ENCODE results near the gene CCDC181.
A peak's percentile ranks its signal among the peaks of the same experiment; 100 is the strongest.
"Not testable (repeated sequence)": the region's sequence is repeated elsewhere in the genome, so short reads cannot be mapped to it uniquely, and the experiment has no call there.

The CCDC181 gene

GRCh38 chr1:169427081-169427641 lies at the start of gene CCDC181:
TSS of gene CCDC181 (minus strand) at chr1:169427474. CDS start at chr1:169424927, 2,547 bp downstream.
- DNase-seq, result peak; percentile 37 to 39

DNA sequence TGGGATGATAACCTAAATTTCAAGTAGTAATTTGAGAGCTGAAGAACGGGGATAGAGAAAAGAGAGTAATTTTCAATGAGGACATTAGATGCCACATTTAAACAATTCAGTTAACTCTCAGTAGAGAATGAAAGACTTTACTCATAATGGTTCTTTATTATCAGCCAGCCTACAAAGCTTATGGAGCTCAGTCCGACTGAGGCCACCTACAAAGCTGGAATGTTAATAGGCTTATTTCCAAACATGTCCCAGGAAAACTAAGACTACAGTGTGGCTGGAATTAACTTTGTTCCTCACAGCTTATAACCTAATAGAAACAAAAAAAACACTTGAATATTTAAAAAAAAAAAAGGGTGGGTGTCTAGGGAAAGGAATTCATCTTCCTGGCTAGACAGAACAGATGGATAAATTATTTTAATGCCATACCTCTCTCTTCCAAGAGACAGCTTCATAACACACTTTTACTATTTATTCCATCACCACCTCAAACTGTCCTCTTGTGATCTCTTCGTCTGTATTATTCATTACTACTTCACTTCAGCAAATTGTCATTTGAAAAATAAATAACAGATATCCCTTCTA lies 48.6 kb upstream of the CCDC181 start:
- no peak for DNase-seq

DNA sequence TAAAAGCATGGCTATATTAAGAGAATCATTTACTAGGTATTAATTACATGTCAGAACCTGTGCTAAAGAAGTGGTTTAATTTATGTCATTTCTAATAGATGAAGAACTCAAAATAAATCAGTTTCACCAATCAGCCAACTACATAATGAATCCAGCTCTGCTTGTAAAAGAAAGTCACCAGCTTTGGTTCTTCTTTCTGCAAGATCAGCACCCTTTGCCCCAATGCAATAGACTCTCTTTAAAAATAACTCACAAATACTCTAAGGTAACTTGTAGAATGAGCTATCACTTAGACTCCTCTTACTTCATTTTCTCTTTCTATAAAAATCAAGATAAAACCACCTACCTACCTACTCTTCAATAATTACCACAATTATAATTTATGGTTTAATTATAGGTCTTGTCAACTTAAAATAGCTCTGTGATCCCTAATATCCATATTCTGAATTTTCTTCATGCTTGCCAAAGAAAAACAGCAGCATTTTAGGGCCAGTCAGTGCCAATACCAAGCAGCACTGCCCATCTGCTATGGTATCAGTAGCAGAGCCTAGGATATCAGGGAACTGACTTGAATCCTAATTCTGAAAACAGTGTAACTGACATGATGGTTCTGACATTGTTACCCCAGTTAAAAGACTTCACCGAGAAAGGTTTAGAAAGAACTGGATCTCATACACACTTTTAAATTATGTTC lies 47.2 kb upstream of the CCDC181 start:
- DNase-seq, result no peak

DNA sequence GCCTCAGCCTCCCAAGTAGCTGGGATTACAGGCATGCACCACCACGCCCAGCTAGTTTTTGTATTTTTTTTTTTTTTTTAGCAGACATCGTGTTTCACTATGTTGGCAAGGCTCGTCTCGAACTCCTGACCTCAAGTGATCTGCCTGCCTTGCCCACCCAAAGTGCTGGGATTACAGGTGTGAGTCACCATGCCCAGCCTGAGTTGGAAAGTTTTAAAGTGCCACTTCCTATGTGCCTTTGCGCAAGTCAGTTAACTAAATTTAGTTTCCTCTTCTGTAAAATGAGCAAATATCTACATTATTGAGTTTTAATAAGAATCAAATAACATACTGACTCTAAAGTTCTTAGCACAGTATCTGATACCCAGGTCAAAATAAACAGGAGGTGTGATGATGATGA lies 46.1 kb upstream of the CCDC181 start:
- no peak for DNase-seq

GRCh38 chr1:169472738-169473137 lies 45.5 kb upstream of the CCDC181 start:
- no peak for DNase-seq

GRCh38 chr1:169468982-169469381 lies 41.7 kb upstream of the CCDC181 start:
- no peak for DNase-seq

DNA sequence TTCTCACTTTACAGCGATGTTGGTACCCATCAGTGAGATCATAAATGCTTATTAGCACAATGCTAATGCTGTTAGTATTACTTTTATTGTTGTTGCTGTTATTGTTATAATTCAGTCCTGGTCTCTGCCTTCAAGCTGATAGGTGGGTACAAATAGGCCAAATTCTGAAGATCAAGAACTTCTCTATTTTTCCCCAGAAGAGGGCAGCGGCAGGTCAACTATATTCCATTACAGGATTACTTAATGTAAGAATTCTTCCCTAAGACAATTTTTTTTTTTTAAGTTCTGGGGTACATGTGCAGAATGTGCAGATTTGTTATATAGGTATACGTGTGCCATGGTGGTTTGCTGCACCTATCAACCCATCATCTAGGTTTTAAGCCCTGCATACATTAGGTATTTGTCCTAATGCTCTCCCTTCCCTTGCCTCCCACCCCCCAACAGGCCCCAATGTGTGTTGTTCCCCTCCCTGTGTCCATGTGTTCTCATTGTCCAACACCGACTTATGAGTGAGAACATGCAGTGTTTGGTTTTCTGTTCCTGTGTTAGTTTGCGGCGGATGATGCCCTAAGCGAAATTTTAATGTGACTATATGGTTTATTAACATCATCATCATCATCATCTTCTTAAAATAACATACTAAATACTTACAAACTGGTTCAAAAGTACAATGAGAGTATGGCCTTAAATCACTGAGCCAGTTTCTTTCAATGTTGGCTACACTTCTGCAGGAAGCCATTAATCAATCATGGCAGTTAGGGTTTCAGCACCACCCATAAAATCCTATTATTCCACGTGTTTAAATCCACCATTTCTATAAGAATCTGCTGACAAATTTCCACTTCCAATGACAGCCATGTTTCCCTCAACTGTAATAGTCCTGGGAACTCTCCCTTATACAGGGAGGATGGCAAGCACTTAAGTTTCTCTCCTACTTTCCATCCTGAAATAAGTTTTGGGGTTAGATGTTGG lies 39.3 kb upstream of the CCDC181 start:
- no peak for DNase-seq

- no peak for DNase-seq
Measured at GRCh38 chr1:169465281-169465680, 38.0 kb upstream of the CCDC181 start.

GRCh38 chr1:169462385-169462784 lies 35.1 kb upstream of the CCDC181 start:
- no peak for DNase-seq

DNA sequence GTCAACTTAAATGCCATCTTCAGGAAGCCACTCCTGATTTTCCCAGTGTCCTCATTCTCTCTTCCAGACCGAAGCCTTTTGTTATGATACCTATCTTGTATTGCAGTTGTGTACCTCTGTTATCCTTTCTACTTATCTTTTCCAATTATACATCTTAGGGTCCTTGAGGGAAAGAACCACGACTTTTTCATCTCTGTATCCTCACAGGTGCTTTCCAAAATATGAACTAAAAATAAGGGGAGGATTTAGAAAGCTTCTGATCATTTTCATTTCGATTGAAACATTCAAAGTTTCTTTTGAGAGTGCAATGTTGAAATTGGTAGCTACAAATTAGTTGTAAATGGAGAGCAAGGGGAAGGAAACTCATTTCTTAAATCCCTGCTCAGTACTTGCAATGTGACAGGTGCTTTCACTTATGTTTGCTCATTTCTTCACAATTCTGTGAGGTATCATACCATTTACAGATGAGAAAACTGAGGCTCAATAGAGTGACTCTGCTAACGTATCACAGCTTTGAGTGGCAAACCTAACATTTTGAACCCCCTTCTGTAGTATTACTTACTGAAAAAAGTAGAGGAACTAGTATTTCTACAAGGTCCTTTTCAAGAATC lies 34.2 kb upstream of the CCDC181 start:
- DNase-seq, result no peak

DNA sequence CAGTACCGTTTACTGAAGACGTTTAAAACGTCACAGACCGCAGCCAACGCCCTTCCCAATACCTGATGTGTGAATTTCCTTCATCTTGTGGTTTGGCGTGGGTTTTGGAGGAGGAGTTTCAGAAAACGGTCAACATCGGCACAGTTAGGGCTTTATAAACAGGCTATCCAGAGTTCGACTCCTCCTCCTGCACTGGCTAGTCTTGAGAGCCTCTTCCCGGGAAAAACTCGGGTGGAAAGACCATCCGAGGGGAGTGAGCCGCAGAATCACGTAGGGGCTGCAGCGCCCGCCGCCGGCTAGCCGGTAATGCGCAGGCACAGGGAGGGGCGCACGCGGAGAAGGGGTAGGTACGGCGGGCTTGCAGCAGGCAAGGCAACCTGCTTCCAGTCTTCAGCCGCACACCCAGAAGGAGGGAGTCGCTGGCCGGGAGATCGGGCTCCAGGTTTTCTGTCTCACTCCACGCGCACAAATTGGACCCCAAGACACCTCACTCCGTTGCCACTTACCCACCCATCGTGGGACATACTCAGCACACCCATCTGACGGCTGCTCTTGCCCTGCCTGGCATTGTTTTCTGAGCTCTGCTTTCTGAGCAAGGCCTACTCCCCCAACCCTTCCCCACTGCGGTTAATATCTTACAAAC lies 33.0 kb upstream of the CCDC181 start:
- no peak for DNase-seq

GRCh38 chr1:169457443-169457842 lies 30.2 kb upstream of the CCDC181 start:
- no peak for DNase-seq

GRCh38 chr1:169456029-169456428 lies 28.8 kb upstream of the CCDC181 start:
- DNase-seq, result no peak

DNA sequence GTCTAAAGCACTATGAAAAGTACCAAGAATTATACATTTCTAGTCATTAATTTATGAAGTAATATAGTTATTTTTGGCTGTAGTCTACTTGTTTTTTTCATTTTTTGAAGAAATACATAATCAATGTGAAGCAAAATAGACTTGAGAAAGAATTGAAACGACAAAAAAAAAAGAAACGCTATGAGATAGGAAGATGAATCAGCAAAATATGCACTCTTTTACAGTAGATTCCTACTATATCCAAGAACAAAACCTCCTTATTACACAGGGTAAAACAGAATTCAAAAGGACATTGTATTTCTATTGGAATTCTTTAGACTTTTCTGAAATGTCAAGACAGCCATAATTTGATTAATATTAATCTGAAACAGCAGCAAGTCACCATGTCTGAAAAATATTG lies 25.6 kb upstream of the CCDC181 start:
- DNase-seq, result no peak

DNA sequence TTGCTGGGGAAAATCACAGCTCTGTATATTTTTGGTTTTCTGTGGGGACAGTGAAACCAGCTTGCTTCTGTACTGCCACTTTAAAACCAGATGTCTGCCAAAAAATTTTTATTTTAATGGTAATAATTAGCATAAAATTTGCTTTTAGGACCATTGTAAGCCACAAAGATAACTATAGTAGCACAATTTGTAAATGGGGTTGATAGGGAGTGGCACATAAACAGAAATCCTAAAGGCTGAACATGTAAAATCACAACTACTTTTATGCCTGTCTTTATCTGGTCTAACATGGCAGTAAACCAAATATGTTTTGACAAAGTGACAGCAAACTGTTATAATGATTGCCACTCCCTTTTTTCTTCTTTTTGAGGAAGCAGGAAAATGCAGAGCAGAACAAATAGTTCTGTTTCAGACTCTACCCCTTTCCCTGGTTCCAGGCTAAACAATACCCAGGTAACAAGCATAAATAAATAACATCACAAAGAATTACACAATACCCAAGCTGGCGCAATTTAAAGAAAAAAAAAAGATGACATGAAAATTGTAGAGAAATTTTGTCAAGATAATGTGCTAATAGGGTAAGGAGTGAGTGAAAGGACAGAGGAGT lies 24.0 kb upstream of the CCDC181 start:
- DNase-seq, result no peak

DNA sequence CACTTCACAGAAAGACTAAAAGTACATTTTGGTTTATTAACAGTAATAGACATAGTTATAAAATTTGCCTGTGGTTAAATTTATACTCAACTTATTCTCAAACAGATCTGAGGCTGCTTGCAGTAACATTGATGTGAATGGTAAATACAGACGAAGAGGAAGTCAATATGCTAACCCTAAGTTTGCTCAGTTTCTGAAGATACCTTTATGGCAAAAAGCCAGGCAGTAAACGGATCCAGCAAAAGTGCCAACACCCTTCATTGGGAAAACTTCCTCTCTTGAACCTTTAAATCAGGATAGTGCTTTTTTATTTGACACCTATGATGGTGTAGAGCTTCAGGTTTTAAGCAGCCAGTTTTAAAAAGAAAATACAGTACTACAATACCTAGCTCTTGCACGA lies 16.6 kb upstream of the CCDC181 start:
- no peak for DNase-seq

- DNase-seq, result no peak
Measured at GRCh38 chr1:169426174-169426705, 1.0 kb downstream of the CCDC181 start.

DNA sequence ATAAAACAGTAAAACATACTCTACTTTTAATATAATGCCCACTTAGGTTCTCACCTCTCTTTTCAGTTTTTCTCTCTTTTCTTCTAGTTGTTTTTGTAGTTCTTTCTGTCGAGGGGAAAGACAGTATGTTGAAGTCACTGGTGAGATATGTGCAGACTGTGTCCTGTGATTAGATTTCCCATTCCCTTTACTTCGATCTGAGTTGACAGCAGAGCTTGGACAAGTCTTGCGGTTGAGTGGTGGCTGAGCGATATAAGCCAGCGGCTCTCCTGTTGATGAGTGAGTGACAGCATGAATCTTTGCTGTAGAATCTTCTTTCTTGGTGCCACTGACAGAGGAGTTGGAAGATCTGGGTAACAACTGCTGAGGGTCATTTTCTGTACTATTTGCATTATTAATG lies 6.0 kb downstream of the CCDC181 start:
- DNase-seq, result no peak

- no peak for DNase-seq
Measured at GRCh38 chr1:169414952-169415351, 12.3 kb downstream of the CCDC181 start.

GRCh38 chr1:169408340-169408739 lies 18.9 kb downstream of the CCDC181 start:
- DNase-seq, result not testable (repeated sequence)

- not testable (repeated sequence) for DNase-seq
Measured at GRCh38 chr1:169402578-169402977, 24.7 kb downstream of the CCDC181 start.

- no peak for DNase-seq
Measured at GRCh38 chr1:169395955-169396354, 31.3 kb downstream of the CCDC181 start.

Measured in stimulated activated CD4-positive, alpha-beta T cell treated with anti-CD3 and anti-CD28 coated beads, Interleukin-4, amount 100 ng/mL, for 4 hours (primary cell).